ES-I3 (cell line): ENCODE measurements around the gene INPP5A.

Source experiments
- H3K36me3 ChIP-seq: 2 replicates; pipeline ENCODE4 v1.6.1; 2013; ENCODE audit warnings: mild to moderate bottlenecking, low read length, control low read depth, moderate library complexity; ENCODE audit not compliant: insufficient read depth
- H3K4me1 ChIP-seq: 2 replicates; pipeline ENCODE4 v1.6.1; 2013; ENCODE audit warnings: mild to moderate bottlenecking, control low read depth, low read length; ENCODE audit not compliant: insufficient read depth
- H3K9ac ChIP-seq: 2 replicates; pipeline ENCODE4 v1.6.1; 2013; ENCODE audit warnings: low read depth, mild to moderate bottlenecking, low read length, moderate library complexity
- H3K9me3 ChIP-seq: 2 replicates; pipeline ENCODE4 v1.6.1; 2013; ENCODE audit warnings: mild to moderate bottlenecking, low read length, moderate library complexity; ENCODE audit not compliant: control insufficient read depth, insufficient read depth

The INPP5A gene

DNA sequence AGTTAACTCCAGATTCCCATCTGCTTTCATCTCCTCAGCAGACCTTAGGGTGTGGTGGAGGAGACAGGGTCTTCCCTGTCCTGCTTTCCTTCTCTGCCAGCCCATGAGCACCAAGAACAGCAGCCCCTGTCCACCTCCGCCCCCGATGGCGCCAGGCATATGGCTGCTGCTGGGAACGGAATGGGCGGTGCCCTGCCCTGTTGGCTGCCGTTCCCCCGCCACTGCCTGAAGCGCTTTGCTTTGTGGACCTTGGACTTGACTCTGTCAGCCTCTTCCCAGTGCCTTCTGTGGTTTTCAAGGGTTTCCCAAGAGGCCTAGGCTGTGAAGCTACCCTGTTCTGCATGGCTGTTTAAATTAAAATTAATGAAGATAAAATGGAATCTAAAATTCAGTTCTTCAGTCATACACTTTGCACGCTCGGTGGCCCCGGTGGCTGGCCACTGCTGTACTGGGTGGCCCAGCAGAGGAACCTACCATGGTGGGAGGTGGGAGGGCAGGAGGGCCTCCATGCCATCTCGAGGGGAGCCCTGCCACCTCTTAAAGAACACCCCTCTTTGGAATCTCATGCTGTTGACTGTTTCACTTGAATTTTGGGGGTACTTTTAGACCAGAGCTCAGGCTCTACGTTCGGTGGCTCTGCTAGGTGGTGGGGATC, 169.7 kb downstream of the INPP5A start:
- H3K9ac ChIP-seq, result no peak overlapping the region
- H3K9me3 ChIP-seq, result peaks cover 8% of the 10 kb centered on the region
- no peaks in the 10 kb centered on the region for H3K36me3 ChIP-seq
- no peaks in the 10 kb centered on the region for H3K4me1 ChIP-seq

DNA sequence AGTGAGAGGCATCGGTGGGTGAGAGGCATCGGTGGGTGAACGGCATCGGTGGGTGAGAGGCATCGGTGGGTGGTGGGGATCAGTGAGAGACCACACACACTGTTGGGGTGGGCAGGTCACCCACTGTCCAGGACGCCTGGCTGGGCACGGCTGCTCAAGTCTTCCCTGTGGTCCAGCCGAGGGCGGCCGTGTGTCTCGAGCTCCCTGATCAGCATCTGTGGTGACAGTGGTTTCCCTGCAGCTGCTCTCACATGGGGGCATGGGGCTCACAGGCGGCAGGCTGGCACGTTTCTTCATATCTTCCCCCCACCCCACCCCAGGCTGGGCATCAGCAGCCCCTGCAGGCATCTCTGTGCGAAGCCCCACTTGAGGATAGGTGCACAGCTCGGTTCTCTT, 170.2 kb downstream of the INPP5A start:
- Histone ChIP-seq H3K9ac (no peak overlapping the region), H3K4me1 (no peaks in the 10 kb centered on the region), H3K36me3 (no peaks in the 10 kb centered on the region), H3K9me3 (peaks cover 8% of the 10 kb centered on the region)

DNA sequence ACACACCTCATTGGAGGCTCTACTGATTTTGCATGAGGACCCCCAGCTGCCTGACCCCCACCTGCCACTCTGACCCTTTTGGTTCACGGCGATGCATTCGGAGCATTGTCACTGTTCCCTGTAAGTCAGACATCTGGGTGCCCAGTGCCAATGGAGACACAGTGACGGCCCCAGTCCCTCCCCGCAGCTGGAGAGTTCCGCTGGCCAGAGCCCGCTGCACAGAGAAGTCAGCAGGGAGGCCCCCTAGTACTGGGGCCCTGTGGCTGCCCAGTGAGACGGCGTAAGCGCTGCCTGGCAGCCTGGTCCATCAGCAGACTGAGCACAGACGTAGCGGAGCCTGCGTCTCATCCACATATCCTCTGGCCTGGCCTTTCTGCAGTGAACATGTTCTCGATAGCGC, 170.9 kb downstream of the INPP5A start:
- no peaks in the 10 kb centered on the region for H3K4me1 ChIP-seq
- H3K9ac ChIP-seq, result no peak overlapping the region
- peaks cover 8% of the 10 kb centered on the region for H3K9me3 ChIP-seq
- H3K36me3 ChIP-seq, result no peaks in the 10 kb centered on the region

GRCh38 chr10:132708936-132709335, 171.3 kb downstream of the INPP5A start:
- Histone ChIP-seq H3K4me1 (no peaks in the 10 kb centered on the region), H3K9me3 (peaks cover 8% of the 10 kb centered on the region), H3K9ac (no peak overlapping the region), H3K36me3 (no peaks in the 10 kb centered on the region)

GRCh38 chr10:132709471-132709951, 171.9 kb downstream of the INPP5A start:
- no peaks in the 10 kb centered on the region for H3K4me1 ChIP-seq
- H3K36me3 ChIP-seq, result no peaks in the 10 kb centered on the region
- H3K9ac ChIP-seq, result no peak overlapping the region
- H3K9me3 ChIP-seq, result peaks cover 8% of the 10 kb centered on the region

DNA sequence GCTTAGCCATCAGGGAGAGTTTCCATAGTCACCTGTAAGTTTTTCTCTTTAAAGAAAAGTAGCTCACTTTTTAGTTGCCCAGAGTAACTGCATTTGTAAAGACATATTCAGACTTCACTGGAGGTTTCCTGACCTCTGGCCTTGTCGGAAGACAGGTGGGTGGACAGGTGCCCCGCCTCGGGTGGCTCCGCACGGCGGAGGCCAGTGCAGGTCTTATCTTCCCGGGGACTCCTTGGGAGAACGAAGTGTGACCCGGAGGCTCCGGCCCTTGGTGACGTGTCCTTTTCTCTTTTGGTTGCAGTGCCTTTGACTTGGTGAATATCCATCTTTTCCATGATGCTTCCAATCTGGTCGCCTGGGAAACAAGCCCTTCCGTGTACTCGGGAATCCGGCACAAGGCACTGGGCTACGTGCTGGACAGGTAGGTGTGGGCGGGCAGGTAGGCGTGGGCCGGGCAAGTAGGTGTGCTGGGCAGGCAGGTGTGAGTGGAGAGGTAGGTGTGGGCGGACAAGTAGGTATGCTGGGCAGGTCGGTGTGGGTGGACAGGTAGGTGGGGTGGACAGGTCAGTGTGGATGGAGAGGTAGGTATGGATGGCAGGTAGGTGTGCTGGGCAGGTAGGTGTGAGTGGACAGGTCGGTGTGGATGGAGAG, 172.6 kb downstream of the INPP5A start:
- H3K36me3 ChIP-seq, result no peaks in the 10 kb centered on the region
- no peak overlapping the region for H3K9ac ChIP-seq
- H3K9me3 ChIP-seq, result peaks cover 8% of the 10 kb centered on the region
- no peaks in the 10 kb centered on the region for H3K4me1 ChIP-seq

DNA sequence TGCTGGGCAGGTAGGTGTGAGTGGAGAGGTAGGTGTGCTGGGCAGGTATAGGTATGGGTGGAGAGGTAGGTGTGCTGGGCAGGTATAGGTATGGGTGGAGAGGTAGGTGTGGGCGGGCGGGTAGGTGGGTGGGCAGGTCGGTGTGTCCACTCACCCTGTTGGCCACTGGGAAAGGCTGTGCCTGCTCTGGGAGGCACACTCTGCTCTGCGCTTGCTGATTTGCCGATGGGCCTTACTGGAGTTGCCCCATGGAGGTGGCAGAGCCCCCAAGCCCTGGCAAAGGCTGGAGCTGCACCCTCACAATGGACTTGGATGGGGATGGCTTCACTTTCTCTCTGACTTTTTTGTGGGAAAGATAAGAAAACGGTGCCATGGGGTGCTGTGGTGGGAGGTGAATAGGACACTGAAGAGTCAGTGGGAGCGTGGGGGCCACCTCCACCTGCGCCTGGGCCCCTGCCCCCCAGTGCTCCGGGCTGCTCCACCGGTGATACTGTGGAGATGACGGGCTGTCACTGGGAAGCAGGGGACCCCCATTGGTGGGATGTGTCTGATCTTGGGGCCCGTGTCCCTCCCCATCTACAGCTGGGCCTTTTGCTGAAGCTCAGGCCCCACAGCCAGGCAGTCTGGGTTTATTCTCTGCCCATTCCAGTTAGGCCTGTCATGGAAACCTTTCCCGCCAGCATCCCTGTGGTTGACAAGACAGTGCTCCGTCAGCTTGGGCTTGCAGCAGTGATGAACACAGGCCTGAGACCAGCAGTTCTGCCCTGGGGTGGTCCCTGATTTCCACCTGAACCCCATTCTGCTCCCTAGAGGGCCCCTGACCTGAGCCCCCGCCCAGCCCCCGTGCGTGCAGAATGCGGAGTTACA, 173.4 kb downstream of the INPP5A start:
- H3K9me3 ChIP-seq, result peaks cover 4% of the 10 kb centered on the region
- H3K36me3 ChIP-seq, result no peaks in the 10 kb centered on the region
- no peak overlapping the region for H3K9ac ChIP-seq
- no peaks in the 10 kb centered on the region for H3K4me1 ChIP-seq

DNA sequence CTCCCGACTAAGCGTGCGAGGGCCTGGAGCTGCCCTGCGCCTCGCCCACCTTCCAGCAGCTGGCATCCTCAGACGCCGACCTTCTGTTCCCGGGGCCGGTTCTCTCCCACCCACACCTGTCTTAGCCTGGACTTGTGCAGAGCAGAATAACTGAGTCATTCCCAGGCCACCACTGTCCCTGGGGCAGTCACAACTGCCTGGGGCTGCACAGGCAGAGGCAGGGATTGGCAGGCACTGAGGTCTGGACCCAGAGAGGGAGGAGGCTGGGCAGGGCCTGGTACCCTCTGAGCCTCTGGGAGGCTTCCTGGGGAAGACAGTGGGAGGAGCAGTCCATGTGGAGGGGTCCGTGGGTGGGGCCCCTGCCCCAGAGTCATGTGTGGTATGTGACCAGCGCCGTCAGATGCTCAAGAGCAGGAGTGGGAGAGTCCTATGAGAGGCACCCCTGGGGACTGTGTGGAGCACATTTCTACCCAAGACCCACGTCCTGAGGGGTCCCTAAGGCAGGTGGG, 174.1 kb downstream of the INPP5A start:
- H3K36me3 ChIP-seq, result no peaks in the 10 kb centered on the region
- H3K4me1 ChIP-seq, result no peaks in the 10 kb centered on the region
- H3K9ac ChIP-seq, result no peak overlapping the region
- no peaks in the 10 kb centered on the region for H3K9me3 ChIP-seq

GRCh38 chr10:132712291-132712690, 174.7 kb downstream of the INPP5A start:
- H3K9me3 ChIP-seq, result no peaks in the 10 kb centered on the region
- H3K9ac ChIP-seq, result no peak overlapping the region
- H3K36me3 ChIP-seq, result no peaks in the 10 kb centered on the region
- H3K4me1 ChIP-seq, result no peaks in the 10 kb centered on the region

- Histone ChIP-seq H3K36me3 (no peaks in the 10 kb centered on the region), H3K9me3 (no peaks in the 10 kb centered on the region), H3K4me1 (no peaks in the 10 kb centered on the region), H3K9ac (no peak overlapping the region)
Measured at GRCh38 chr10:132712743-132713142, 175.2 kb downstream of the INPP5A start.

- Histone ChIP-seq H3K9me3 (no peaks in the 10 kb centered on the region), H3K4me1 (no peaks in the 10 kb centered on the region), H3K36me3 (no peaks in the 10 kb centered on the region), H3K9ac (no peak overlapping the region)
Measured at GRCh38 chr10:132713421-132714095, 176.0 kb downstream of the INPP5A start.

GRCh38 chr10:132714096-132714985, 176.8 kb downstream of the INPP5A start:
- Histone ChIP-seq H3K4me1 (no peaks in the 10 kb centered on the region), H3K36me3 (no peaks in the 10 kb centered on the region), H3K9me3 (no peaks in the 10 kb centered on the region), H3K9ac (no peak overlapping the region)

DNA sequence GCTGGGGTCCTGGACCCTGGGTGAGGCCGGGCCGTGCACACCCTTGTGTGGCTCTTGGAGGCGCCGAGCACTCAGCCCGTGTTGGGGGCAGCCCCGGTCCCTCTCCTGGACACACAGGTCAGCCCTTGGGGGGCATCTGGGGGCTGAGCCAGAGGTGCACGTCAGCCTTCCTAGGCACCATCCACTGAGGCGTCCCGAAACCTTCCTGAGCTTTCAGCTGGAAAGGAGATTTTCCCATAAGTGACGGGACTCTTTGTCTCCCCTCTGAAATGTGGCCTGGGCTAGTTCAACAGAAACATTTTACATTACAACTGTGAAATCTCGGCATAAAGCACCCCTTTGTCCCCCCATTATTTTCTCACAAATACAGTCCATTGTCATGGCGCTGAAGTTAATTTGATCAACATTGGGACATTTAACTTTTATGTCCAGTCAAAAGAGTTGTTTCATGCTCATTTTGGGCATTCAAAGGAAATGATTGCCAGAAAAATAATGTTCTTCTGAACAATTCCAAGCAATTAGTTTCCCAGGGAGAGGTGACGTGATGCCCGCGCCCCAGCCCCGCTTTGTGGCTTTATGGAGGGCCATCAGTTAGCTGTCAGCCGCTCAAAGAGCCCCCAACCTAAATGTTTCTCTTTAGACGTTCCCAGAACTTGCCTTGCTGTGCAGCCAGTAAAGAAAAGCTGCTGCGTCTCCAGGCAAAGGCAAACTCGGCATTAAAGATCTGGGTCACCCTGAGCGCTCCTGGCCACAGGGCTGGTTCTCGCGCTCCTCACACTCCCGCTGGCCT, 177.6 kb downstream of the INPP5A start:
- Histone ChIP-seq H3K36me3 (no peaks in the 10 kb centered on the region), H3K4me1 (no peaks in the 10 kb centered on the region)

More for the DNA sequence above, 177.6 kb downstream of the INPP5A start:
- H3K9ac ChIP-seq, result no peak overlapping the region
- no peaks in the 10 kb centered on the region for H3K9me3 ChIP-seq
